ENCODE results near the gene CDC42EP4. TPM values are rescaled to one million over a fixed set of nuclear protein-coding genes. Genes with fewer than 3 reads are reported as not detected.

Gene CDC42EP4
- total and polyA plus RNA-seq, 9 of the 15 experiments (the other 6 are each of a cell fraction or from before 2014, with no cell fraction given) = 0.65 to 20.8 (median 12.3) TPM

- no peak for TF ChIP-seq TSHZ1 (CRISPR knock-in tag; IDR thresholded peaks at IDR 0.05)
- no peak for TF ChIP-seq PHB (CRISPR knock-in tag; IDR thresholded peaks at IDR 0.05)
- peak; percentile 64; the same call in 1 of the 2 replicates for TF ChIP-seq SPI1 (IDR thresholded peaks at IDR 0.05; ENCODE audit: borderline replicate concordance, low read depth, low read length)
- no peak for TF ChIP-seq ZNF444 (CRISPR knock-in tag; IDR thresholded peaks at IDR 0.05)
- TF ChIP-seq MCM5 (IDR thresholded peaks at IDR 0.05; ENCODE audit: low read depth) = no peak
- no peak for TF ChIP-seq TRIM25 (IDR thresholded peaks at IDR 0.05; ENCODE audit: borderline replicate concordance)
- no peak for TF ChIP-seq ZNF511 (CRISPR knock-in tag; IDR thresholded peaks at IDR 0.05)
- no peak for TF ChIP-seq ARNT (IDR thresholded peaks at IDR 0.05)
- peak; percentile 85 for TF ChIP-seq VEZF1 (CRISPR knock-in tag; IDR thresholded peaks at IDR 0.05)
- no peak for TF ChIP-seq ZNF778 (CRISPR knock-in tag; IDR thresholded peaks at IDR 0.05)
- TF ChIP-seq HMG20B (CRISPR knock-in tag; IDR thresholded peaks at IDR 0.05) = no peak
- no peak for TF ChIP-seq ZNF668 (CRISPR knock-in tag; IDR thresholded peaks at IDR 0.05)
- TF ChIP-seq CEBPB (tag; IDR thresholded peaks at IDR 0.05) = no peak
- TF ChIP-seq RHOXF2B (CRISPR knock-in tag; conservative IDR thresholded peaks at IDR 0.05) = no peak
- TF ChIP-seq ZNF639 (CRISPR knock-in tag; conservative IDR thresholded peaks at IDR 0.05 in 1 of 2, IDR thresholded peaks at IDR 0.05 in 1 of 2) = no peak
- TF ChIP-seq MAFG (tag; conservative IDR thresholded peaks at IDR 0.05) = peak; percentile 47; the same call in 1 of the 2 replicates
- TF ChIP-seq ZFP1 (CRISPR knock-in tag; IDR thresholded peaks at IDR 0.05) = no peak
- TF ChIP-seq XRCC5 (IDR thresholded peaks at IDR 0.05; ENCODE audit: low read depth, low read length) = 0 out of 2 replicates have a peak, but pooled peaks have one; percentile 38
- TF ChIP-seq NFE2L1 (tag; IDR thresholded peaks at IDR 0.05; ENCODE audit: borderline replicate concordance, low read depth) = no peak
- TF ChIP-seq TEAD2 (tag; IDR thresholded peaks at IDR 0.05) = no peak
Observed at GRCh38 chr17:73291260-73291801, 20.5 kb downstream of the CDC42EP4 start (continued).
